Renal cortex interstitium (tissue), 11 donors: Measurements from ENCODE around the gene ZNF446. TPM values are rescaled to one million over a fixed set of nuclear protein-coding genes. Genes with fewer than 3 reads are reported as not detected.
"Not testable (repeated sequence)": the region's sequence is repeated elsewhere in the genome, so short reads cannot be mapped to it uniquely, and the experiment has no call there.

Experiments used
- DNase-seq, 11 donors: peaks; one replicate each; pipeline ENCODE4 v3.0.0-alpha.2; 2013; ENCODE audit warnings: low read depth in 9 of 11, low spot score in 4 of 11; ENCODE audit errors: extremely low read depth in 1 of 11
- polyA plus RNA-seq, 3 donors: library from polyadenylated mRNA; unstranded; fragments of 120-200 nt; gene quantifications; one replicate each; pipeline ENCODE4 v1.2.1, GENCODE V29; 2013; ENCODE audit not compliant: insufficient read length in 3 of 3

Gene ZNF446
- polyA plus RNA-seq, 3 donors: 11.7 to 19.5 (median 17.7) TPM

DNA sequence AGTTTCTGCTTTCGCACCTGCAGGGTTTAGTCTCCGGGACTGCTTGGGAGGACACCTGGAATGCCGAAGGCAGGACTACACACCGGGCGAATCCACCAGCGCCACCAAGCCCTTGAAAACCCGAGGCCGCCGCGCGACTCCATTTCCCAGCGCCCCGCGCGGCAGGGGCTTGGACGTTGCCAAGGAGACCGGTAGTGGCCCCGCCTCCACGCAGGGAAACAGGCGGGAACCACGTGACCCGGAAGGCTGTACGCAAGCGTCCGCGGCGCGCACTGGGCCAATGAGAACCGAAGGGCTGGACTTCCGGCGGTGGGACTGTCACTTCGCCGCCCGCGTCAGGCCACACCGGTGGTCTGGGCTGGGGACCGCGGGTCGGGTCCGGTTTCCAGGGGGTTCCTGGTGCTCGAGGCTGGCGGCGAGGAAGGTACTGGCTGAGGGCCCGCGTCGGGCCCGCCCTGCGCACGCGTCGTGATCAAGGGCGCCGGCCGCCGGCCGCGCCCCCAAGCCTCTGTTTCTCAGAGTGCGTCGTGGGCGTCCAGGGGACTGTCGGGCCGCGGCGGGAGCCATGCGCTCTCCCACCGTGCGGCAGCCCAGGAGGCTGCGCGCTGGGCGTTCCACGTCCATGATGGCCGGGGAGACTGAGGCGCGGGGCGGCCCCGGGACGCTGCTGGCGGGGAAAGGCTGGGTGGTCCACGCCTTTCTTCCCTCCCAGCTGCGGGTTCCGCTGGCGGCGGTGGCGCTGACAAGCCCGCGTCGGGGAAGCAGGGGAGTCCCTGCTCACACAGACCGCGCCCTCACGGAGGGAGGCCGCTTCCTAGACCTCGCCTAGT is 9.2 kb upstream of the ZNF446 start, which contains the start of gene ZNF324:
ZNF324 (plus strand) TSS at position 321 of the 830 bp plus-strand sequence. CDS start 2,106 bp downstream, outside the sequence.
- DNase-seq: peak; percentile 90 to 98 (median 96)

DNA sequence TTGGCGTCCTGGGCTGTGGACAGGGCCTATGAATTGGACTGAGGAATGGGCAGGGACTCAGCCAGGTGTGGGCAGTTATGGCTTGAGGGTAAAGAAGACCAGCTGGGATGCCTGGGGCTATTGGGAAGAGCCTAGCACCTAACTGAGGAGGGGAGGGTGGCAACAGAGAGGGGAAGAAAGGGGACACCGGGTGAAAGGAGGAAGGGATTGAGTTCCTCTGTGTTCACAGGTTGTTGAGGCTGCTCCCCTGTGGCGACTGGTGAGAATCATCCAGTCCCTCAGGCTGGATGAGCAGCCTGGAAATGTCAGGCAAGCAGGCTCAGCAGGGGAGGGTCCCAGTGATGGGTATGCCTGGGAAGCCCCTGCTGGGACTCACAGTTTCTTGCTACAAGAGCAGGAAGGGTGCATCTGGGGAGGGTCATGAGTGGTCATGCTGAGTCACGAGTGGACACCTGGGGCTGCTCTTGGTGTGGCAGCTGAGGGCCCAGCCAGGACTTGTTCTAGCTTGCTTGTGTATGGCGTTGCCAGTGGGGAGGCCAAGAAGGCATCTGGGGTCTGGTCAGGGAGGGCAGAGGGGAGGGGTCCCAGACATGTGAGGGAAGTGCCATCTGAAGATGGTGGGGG is 7.8 kb upstream of the ZNF446 start:
- DNase-seq: no peak

- DNase-seq: no peak
Observed at GRCh38 chr19:58469241-58470013, 6.7 kb upstream of the ZNF446 start.

DNA sequence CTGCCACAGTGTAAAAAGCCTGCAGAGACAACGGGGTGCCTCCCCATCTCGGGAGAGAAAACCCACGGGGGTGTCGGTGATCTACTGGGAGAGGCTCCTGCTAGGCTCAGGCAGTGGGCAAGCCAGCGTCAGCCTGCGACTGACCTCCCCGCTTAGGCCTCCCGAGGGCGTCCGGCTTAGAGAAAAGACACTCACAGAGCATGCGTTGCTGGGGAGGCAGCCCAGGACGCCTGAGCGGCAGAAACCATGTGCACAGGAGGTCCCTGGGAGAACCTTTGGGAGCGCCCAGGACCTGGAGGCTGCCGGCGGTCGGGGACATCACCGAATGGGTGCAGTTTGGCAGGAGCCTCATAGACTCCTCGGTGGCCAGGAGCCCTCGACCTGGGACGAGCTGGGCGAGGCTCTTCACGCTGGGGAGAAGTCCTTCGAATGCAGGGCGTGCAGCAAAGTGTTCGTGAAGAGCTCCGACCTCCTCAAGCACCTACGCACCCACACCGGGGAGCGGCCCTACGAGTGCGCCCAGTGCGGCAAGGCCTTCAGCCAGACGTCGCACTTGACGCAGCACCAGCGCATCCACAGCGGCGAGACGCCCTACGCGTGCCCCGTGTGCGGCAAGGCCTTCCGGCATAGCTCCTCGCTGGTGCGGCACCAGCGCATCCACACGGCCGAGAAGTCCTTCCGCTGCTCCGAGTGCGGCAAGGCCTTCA is 5.2 kb upstream of the ZNF446 start:
- DNase-seq: not testable (repeated sequence)

GRCh38 chr19:58471736-58472135 is 4.4 kb upstream of the ZNF446 start:
- DNase-seq: no peak

- no peak for DNase-seq
Observed at GRCh38 chr19:58473775-58474174, 2.4 kb upstream of the ZNF446 start.

GRCh38 chr19:58474291-58474996 is 1.7 kb upstream of the ZNF446 start:
- no peak for DNase-seq

DNA sequence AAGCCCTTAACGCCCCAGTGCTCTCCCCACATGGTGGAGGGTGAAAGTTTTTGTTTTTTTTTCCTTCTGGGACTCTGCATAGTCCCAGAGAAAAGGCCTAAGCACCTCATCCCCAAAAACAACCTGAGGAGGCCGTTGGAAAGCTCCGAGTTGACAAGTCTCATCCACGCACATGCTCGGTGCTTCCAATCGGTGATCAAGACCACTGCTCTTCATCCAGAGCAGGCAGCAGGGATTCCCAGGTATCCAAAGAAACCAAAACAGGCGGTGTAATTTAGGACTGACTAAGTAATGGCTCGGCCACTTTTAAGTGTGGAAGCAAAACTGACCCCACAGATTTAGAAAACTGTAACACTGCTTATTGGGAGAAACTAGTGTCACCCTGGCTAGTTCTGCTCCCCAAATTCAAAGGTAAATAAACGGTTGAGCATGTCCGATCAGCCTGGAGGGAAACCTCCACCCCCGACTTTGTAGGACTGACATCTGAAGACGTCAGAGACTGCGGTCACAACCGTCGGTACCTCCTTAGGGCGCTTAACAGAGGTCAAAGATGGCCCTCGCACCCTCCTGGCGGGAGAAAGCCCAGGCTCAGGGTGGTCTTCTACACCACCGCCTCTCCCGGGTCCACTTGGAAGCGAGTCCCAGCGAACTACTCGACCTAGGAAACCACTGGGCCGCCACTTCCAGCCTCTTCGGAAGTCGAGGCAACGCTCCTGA is 997 bp upstream of the ZNF446 start:
- DNase-seq: peak in 1 of 11 donors; percentile 15

DNA sequence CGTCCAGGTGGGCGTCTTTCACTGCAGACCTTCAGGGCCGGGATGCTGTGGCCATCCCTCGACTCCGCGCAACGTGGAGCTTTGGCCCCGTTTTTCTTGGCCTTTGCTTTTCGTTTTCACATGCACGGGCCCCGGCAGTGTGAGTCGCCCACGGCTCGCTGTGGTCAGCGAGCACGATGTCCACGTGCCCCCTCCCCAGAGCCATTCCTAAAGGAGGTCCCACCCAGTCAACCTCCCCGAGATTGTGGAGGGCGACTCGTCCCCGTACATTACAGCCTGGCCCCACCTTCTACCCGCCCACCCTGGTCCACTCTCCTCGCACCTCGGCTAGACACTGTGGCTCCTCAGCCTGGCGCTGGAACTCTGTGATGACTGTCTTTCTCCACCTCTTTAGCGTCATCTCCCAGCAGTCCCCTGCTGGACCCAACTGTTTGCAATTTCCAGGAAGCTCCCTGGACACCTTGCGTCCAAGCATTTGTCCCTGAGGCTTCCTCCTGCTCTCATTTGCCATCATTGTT is 405 bp downstream of the ZNF446 start:
- DNase-seq: no peak

DNA sequence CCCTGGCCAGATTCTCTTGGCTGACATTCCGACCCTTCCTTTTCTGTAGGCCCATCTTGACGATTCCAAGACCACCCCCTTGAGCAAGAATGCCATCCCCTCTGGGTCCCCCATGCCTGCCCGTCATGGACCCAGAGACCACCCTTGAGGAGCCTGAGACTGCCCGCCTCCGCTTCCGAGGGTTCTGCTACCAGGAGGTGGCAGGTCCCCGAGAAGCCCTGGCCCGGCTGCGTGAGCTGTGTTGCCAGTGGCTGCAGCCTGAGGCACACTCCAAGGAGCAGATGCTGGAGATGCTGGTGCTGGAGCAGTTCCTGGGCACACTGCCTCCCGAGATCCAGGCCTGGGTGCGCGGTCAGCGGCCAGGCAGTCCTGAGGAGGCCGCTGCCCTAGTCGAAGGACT is 978 bp downstream of the ZNF446 start:
- no peak for DNase-seq

DNA sequence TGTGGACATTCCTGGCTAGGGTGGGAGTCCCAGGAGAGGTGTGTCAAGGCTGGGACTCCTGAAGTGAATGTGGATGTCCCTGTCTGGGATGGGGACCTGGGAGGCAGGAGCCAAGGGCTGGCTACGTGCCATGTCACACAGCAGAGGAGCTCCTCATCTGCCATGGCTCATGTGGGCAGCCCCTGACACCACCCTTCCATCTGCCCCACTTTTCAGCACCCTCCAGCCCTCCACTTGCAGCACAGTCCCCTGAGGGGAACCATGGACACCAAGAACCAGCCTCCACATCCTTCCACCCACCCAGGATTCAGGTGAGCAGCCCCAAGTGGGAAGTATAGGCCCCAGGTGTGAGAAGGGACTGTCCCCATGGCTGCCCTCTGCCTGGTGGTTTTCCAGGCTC is 1.7 kb downstream of the ZNF446 start:
- no peak for DNase-seq

DNA sequence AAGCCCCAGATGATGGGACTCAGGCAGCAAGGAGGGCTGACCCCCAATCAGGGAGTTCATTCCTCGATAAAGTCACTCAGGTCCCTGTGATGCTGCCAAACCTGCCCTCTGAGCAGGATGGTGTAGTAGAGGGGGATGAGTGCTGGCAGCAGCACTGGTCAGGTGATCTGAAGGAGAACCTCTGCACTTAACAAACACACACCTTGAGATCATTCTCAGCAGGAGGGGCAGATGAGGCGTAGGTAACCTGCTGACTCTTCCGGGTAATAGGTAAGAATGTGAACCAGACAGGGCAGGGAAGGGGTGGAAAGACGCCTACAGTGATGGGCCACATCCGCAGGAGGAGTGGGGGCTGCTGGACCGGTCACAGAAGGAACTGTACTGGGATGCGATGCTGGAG is 3.2 kb downstream of the ZNF446 start:
- DNase-seq: no peak

- DNase-seq: no peak
Observed at GRCh38 chr19:58479736-58480480, 3.8 kb downstream of the ZNF446 start.

GRCh38 chr19:58480481-58480830 is 4.3 kb downstream of the ZNF446 start:
- no peak for DNase-seq

- no peak for DNase-seq
Observed at GRCh38 chr19:58480831-58481230, 4.7 kb downstream of the ZNF446 start.

- DNase-seq: no peak
Observed at GRCh38 chr19:58482372-58482771, 6.2 kb downstream of the ZNF446 start.

DNA sequence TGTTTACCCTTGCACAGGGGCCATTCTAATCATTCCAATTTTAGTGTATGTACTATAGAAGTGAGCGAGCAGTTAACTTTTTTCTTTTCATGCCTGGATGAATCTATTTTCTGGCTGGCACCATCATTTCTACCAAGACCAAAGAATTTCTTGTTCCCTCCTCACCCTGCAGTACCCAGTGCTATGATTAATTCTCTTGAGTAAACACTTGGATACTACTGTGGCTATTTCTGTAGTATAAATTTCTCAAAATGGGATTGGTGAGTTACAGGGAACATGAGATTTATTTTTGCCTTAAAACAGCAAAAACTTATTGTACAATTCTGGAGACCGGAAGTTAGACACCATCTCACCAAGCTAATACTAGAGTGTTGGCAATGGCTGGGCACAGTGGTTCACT is 7.6 kb downstream of the ZNF446 start:
- no peak for DNase-seq
